ENCODE data around the gene AZU1.
"Not testable (repeated sequence)": the region's sequence is repeated elsewhere in the genome, so short reads cannot be mapped to it uniquely, and the experiment has no call there.

Gene AZU1

GRCh38 chr19:873084-873483, 45.4 kb downstream of the AZU1 start:
- H3K9me3 Mint-ChIP-seq, result no peaks in the 10 kb centered on the region
- H3K27ac Mint-ChIP-seq (ENCODE audit: low read depth), result peak overlapping the region; percentile 82
- peak overlapping the region; percentile 65 for H3K4me3 Mint-ChIP-seq
- H3K27me3 Mint-ChIP-seq, result no peaks in the 10 kb centered on the region
- DNase-seq (ENCODE audit: low spot score in 2 of 2) (peak; percentile 25 to 39), ATAC-seq (replicated peaks; ENCODE audit: extremely low read depth, poor library complexity, severe bottlenecking) (peak; percentile 77)
- peaks cover 7% of the 10 kb centered on the region for H3K4me1 Mint-ChIP-seq
- H3K36me3 Mint-ChIP-seq (ENCODE audit: insufficient read depth), result peaks cover 23% of the 10 kb centered on the region

GRCh38 chr19:873561-874041, 46.0 kb downstream of the AZU1 start:
- Mint-ChIP-seq H3K4me1 (peaks cover 7% of the 10 kb centered on the region), H3K27me3 (no peaks in the 10 kb centered on the region), H3K27ac (ENCODE audit: low read depth) (no peak overlapping the region), H3K36me3 (ENCODE audit: insufficient read depth) (peaks cover 23% of the 10 kb centered on the region), H3K4me3 (no peak overlapping the region), H3K9me3 (no peaks in the 10 kb centered on the region)
- no peak for DNase-seq (ENCODE audit: low spot score in 2 of 2)
- ATAC-seq (replicated peaks; ENCODE audit: extremely low read depth, poor library complexity, severe bottlenecking), result no peak

GRCh38 chr19:875265-875879, 47.7 kb downstream of the AZU1 start:
- H3K9me3 Mint-ChIP-seq, result no peaks in the 10 kb centered on the region
- no peak for ATAC-seq (replicated peaks; ENCODE audit: extremely low read depth, poor library complexity, severe bottlenecking)

GRCh38 chr19:876089-876488, 48.5 kb downstream of the AZU1 start:
- DNase-seq (ENCODE audit: low spot score in 2 of 2) (no peak), ATAC-seq (replicated peaks; ENCODE audit: extremely low read depth, poor library complexity, severe bottlenecking) (no peak)
- Mint-ChIP-seq H3K27ac (ENCODE audit: low read depth) (no peak overlapping the region), H3K4me1 (peaks cover 7% of the 10 kb centered on the region), H3K4me3 (no peak overlapping the region), H3K36me3 (ENCODE audit: insufficient read depth) (peaks cover 18% of the 10 kb centered on the region), H3K9me3 (no peaks in the 10 kb centered on the region), H3K27me3 (no peaks in the 10 kb centered on the region)

More at GRCh38 chr19:875265-875879, 47.7 kb downstream of the AZU1 start:
- H3K4me1 Mint-ChIP-seq, result peaks cover 7% of the 10 kb centered on the region
- H3K36me3 Mint-ChIP-seq (ENCODE audit: insufficient read depth), result peaks cover 19% of the 10 kb centered on the region
- DNase-seq (ENCODE audit: low spot score in 2 of 2), result no peak
- H3K4me3 Mint-ChIP-seq, result no peak overlapping the region
- H3K27me3 Mint-ChIP-seq, result no peaks in the 10 kb centered on the region
- H3K27ac Mint-ChIP-seq (ENCODE audit: low read depth), result no peak overlapping the region

- no peak overlapping the region for H3K27ac Mint-ChIP-seq (ENCODE audit: low read depth)
- H3K4me1 Mint-ChIP-seq, result peaks cover 7% of the 10 kb centered on the region
- peaks cover 13% of the 10 kb centered on the region for H3K36me3 Mint-ChIP-seq (ENCODE audit: insufficient read depth)
- no peaks in the 10 kb centered on the region for H3K27me3 Mint-ChIP-seq
- H3K9me3 Mint-ChIP-seq, result no peaks in the 10 kb centered on the region
- H3K4me3 Mint-ChIP-seq, result no peak overlapping the region
- no peak for DNase-seq (ENCODE audit: low spot score in 2 of 2)
- no peak for ATAC-seq (replicated peaks; ENCODE audit: extremely low read depth, poor library complexity, severe bottlenecking)
Observed at GRCh38 chr19:876780-877314, 49.2 kb downstream of the AZU1 start.

GRCh38 chr19:877992-878660, 50.5 kb downstream of the AZU1 start:
- H3K4me3 Mint-ChIP-seq; H3K27ac Mint-ChIP-seq (ENCODE audit: low read depth); ATAC-seq (replicated peaks; ENCODE audit: extremely low read depth, poor library complexity, severe bottlenecking); DNase-seq (ENCODE audit: low spot score in 2 of 2); H3K36me3 Mint-ChIP-seq (ENCODE audit: insufficient read depth); H3K4me1 Mint-ChIP-seq; H3K9me3 Mint-ChIP-seq; H3K27me3 Mint-ChIP-seq: not testable (repeated sequence)

- not testable (repeated sequence) for H3K36me3 Mint-ChIP-seq (ENCODE audit: insufficient read depth); H3K9me3 Mint-ChIP-seq; DNase-seq (ENCODE audit: low spot score in 2 of 2); ATAC-seq (replicated peaks; ENCODE audit: extremely low read depth, poor library complexity, severe bottlenecking); H3K27me3 Mint-ChIP-seq; H3K27ac Mint-ChIP-seq (ENCODE audit: low read depth); H3K4me1 Mint-ChIP-seq; H3K4me3 Mint-ChIP-seq
Observed at GRCh38 chr19:878751-879561, 51.3 kb downstream of the AZU1 start.

GRCh38 chr19:879711-880438, 52.2 kb downstream of the AZU1 start:
- no peaks in the 10 kb centered on the region for H3K27me3 Mint-ChIP-seq
- no peaks in the 10 kb centered on the region for H3K4me1 Mint-ChIP-seq
- H3K36me3 Mint-ChIP-seq (ENCODE audit: insufficient read depth), result peaks cover 8% of the 10 kb centered on the region
- H3K4me3 Mint-ChIP-seq, result no peak overlapping the region
- DNase-seq (ENCODE audit: low spot score in 2 of 2), result no peak
- no peaks in the 10 kb centered on the region for H3K9me3 Mint-ChIP-seq
- H3K27ac Mint-ChIP-seq (ENCODE audit: low read depth), result no peak overlapping the region
- ATAC-seq (replicated peaks; ENCODE audit: extremely low read depth, poor library complexity, severe bottlenecking), result no peak

Measured in central memory CD8-positive, alpha-beta T cell (primary cell).